OCI-LY3 (cell line): ENCODE results near the gene MPV17L2.

ENCODE experiments used
- H2AFZ ChIP-seq: fragments of 200-600, 300-600 bp; shearing (Covaris generic); 2 replicates; pipeline ENCODE4 v1.6.0; 2014; ENCODE audit warnings: antibody characterized with exemption, low read depth, low read length
- H3K27ac ChIP-seq: fragments of 200-600, 300-600 bp; sonication (generic); 2 replicates; pipeline ENCODE4 v1.5.1; 2014; ENCODE audit warnings: mild to moderate bottlenecking, low read length, moderate library complexity, mixed read lengths
- H3K27me3 ChIP-seq: fragments of 200-600, 300-600 bp; sonication (generic); 2 replicates; pipeline ENCODE4 v1.6.1; 2014; ENCODE audit warnings: low read depth, low read length, mixed read lengths
- H3K36me3 ChIP-seq: fragments of 200-600, 300-600 bp; sonication (generic); replicated peaks from 2 replicates; pipeline ENCODE3; 2014; ENCODE audit warnings: low read depth, low read length, mixed read lengths
- H3K4me1 ChIP-seq: fragments of 300-600, 200-600 bp; sonication (generic); 2 replicates; pipeline ENCODE4 v1.6.1; 2014; ENCODE audit warnings: low read length, mixed read lengths
- H3K4me2 ChIP-seq: fragments of 200-600, 300-600 bp; sonication (generic); 2 replicates; pipeline ENCODE4 v1.6.1; 2014; ENCODE audit warnings: low read length, mixed read lengths
- H3K4me3 ChIP-seq: fragments of 300-600, 200-600 bp; sonication (generic); 2 replicates; pipeline ENCODE4 v1.5.1; 2014; ENCODE audit warnings: antibody characterized with exemption, mild to moderate bottlenecking, low read length, moderate library complexity
- H3K79me2 ChIP-seq: fragments of 300-600, 200-600 bp; shearing (Covaris generic); 2 replicates; pipeline ENCODE4 v1.6.1; 2014; ENCODE audit warnings: mild to moderate bottlenecking, low read length, mixed read lengths
- H3K9ac ChIP-seq: fragments of 300-600, 200-600 bp; shearing (Covaris generic); 2 replicates; pipeline ENCODE4 v1.6.0; 2014; ENCODE audit warnings: mild to moderate bottlenecking, low read length, moderate library complexity
- H3K9me3 ChIP-seq: fragments of 200-600, 300-600 bp; shearing (Covaris generic); 2 replicates; pipeline ENCODE4 v1.6.1; 2014; ENCODE audit warnings: low read length, mixed read lengths; ENCODE audit not compliant: insufficient read depth
- H4K20me1 ChIP-seq: fragments of 200-600, 300-600 bp; sonication (generic); 2 replicates; pipeline ENCODE4 v1.6.1; 2016; ENCODE audit warnings: low read length, mixed read lengths; ENCODE audit not compliant: insufficient read depth
- EZH2phosphoT487 ChIP-seq: fragments of 200-600 bp; shearing (Covaris generic); IDR thresholded peaks from 2 replicates; pipeline ENCODE4 v1.6.1; 2018; ENCODE audit warnings: antibody characterized with exemption, mixed run types, low read depth
- TF ChIP-seq, protein P1 (sequence below): fragments of 200-600, 300-600 bp; sonication (generic); IDR thresholded peaks from 2 replicates; pipeline ENCODE4 v1.5.1; 2014; ENCODE audit warnings: antibody characterized with exemption, low read length, low read depth

MPV17L2 gene

DNA sequence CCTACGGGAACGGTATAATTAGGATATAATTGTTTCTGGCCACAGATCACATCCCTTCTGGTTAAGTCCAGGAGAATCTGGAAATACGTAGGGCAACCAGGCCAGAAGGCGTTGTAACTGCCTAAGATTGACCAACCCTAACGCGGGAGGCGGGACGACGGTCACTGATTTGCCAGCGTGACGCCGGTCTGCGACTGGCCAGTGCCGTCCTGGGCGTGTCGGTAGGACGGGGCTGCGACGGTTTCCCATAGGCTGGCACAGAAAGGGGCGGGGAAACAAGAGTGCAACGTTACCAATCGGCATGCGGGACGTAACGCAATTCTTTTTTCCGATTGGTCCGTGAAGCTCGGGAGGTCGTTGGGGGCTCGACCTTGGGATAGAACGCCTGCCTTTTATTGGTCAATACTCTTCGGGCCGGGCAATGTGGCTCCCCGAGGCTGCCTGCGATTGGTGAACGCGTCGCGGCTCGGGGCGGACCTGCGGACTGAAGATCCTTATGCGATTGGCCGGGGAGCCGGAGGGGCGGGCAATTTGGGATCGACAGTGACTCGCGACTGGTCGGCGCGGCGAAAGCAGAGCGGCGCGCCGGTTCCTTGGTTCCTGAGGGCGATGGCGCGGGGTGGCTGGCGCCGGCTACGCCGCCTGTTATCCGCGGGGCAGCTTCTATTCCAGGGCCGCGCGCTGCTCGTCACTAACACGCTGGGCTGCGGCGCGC is at the start of gene MPV17L2:
MPV17L2 (plus strand) TSS at position 546 of the 715 bp plus-strand sequence; CDS start at position 610, 64 bp downstream.
- Histone ChIP-seq H4K20me1 (no peaks in the 10 kb centered on the region; the same call in 1 of the 2 replicates), H3K27ac (peak within 1 kb of the TSS; percentile 87), H3K9ac (peak within 1 kb of the TSS; percentile 77), H3K4me2 (peak within 1 kb of the TSS; percentile 90), H2AFZ (0 out of 2 replicates have a peak within 1 kb of the TSS, but pooled peaks have one; percentile 13), H3K4me3 (peak within 1 kb of the TSS; percentile 87), H3K27me3 (no peaks in the 10 kb centered on the region), H3K36me3 (peaks cover 3% of the 10 kb centered on the region), H3K9me3 (no peaks in the 10 kb centered on the region), H3K79me2 (peaks cover 12% of the 10 kb centered on the region), H3K4me1 (peaks cover 20% of the 10 kb centered on the region)
- no peak for TF ChIP-seq EZH2phosphoT487
- TF ChIP-seq, protein P1, sequence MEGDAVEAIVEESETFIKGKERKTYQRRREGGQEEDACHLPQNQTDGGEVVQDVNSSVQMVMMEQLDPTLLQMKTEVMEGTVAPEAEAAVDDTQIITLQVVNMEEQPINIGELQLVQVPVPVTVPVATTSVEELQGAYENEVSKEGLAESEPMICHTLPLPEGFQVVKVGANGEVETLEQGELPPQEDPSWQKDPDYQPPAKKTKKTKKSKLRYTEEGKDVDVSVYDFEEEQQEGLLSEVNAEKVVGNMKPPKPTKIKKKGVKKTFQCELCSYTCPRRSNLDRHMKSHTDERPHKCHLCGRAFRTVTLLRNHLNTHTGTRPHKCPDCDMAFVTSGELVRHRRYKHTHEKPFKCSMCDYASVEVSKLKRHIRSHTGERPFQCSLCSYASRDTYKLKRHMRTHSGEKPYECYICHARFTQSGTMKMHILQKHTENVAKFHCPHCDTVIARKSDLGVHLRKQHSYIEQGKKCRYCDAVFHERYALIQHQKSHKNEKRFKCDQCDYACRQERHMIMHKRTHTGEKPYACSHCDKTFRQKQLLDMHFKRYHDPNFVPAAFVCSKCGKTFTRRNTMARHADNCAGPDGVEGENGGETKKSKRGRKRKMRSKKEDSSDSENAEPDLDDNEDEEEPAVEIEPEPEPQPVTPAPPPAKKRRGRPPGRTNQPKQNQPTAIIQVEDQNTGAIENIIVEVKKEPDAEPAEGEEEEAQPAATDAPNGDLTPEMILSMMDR = no peak

DNA sequence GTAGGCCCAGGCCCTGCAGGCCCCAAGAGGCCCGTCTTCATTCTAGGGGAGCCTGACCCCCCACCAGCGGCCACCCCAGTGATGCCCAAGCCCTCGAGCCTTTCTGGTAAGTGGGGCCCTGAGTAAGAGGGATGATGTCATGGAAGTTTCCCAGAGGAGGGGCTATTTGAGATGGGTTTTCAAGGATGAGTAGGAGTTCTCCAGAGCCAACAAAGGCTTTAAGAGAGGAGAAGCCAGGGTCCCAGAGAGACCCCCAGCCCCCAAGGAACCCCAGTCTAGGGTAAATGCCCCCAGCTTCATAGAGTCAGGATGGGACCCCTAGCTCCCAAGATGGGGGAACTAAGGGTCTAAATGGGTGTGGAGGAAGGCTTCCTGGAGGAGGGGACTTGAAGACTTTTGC is 49.1 kb upstream of the MPV17L2 start:
- no peaks in the 10 kb centered on the region for H3K4me1 ChIP-seq
- no peaks in the 10 kb centered on the region for H3K79me2 ChIP-seq
- no peak overlapping the region for H2AFZ ChIP-seq
- no peak overlapping the region for H3K27ac ChIP-seq
- no peaks in the 10 kb centered on the region for H4K20me1 ChIP-seq
- H3K4me3 ChIP-seq = no peak overlapping the region
- TF ChIP-seq EZH2phosphoT487 = no peak
- TF ChIP-seq, protein P1 = no peak
- no peak overlapping the region for H3K4me2 ChIP-seq
- no peaks in the 10 kb centered on the region for H3K27me3 ChIP-seq
- no peak overlapping the region for H3K9ac ChIP-seq
- no peaks in the 10 kb centered on the region for H3K9me3 ChIP-seq
- peaks cover 55% of the 10 kb centered on the region for H3K36me3 ChIP-seq

DNA sequence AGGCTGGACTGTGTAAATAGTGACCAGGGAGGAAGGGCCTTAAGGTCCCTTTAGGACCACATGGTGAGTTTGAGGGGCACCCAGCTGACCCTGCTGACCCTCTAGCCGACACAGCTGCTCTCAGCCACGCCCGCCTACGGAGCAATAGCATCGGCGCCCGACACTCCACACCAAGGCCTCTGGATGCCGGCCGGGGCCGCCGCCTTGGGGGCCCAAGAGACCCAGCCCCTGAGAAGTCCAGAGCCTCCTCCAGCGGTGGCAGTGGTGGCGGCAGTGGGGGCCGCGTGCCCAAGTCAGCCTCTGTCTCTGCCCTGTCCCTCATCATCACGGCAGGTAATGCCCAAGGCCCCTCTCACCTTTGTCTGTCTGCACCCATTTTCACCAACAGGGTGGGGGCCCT is 48.7 kb upstream of the MPV17L2 start:
- H3K4me1 ChIP-seq = no peaks in the 10 kb centered on the region
- H3K27me3 ChIP-seq = no peaks in the 10 kb centered on the region
- no peak overlapping the region for H3K4me2 ChIP-seq
- no peaks in the 10 kb centered on the region for H3K9me3 ChIP-seq
- peaks cover 53% of the 10 kb centered on the region for H3K36me3 ChIP-seq
- no peak overlapping the region for H3K9ac ChIP-seq
- no peak overlapping the region for H3K27ac ChIP-seq
- H4K20me1 ChIP-seq = no peaks in the 10 kb centered on the region
- H3K79me2 ChIP-seq = no peaks in the 10 kb centered on the region
- TF ChIP-seq, protein P1 = no peak
- TF ChIP-seq EZH2phosphoT487 = no peak
- no peak overlapping the region for H3K4me3 ChIP-seq
- no peak overlapping the region for H2AFZ ChIP-seq

DNA sequence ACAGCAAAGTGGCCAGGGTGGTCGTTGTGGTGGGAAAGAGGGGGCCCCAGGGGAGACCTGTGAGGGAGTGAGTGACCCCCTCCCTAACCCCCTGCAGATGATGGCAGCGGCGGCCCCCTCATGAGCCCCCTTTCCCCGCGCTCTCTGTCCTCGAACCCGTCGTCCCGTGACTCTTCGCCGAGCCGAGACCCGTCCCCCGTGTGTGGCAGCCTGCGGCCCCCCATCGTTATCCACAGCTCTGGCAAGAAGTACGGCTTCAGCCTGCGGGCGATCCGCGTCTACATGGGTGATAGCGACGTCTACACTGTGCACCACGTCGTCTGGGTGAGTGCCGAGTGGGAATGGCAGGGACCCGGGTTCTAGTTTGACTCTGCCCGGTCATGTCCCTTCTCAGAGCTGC is 48.1 kb upstream of the MPV17L2 start:
- Histone ChIP-seq H3K4me2 (no peak overlapping the region), H3K4me1 (no peaks in the 10 kb centered on the region)
- TF ChIP-seq EZH2phosphoT487 = no peak
- TF ChIP-seq, protein P1 = no peak

More for the DNA sequence above, 48.1 kb upstream of the MPV17L2 start:
- Histone ChIP-seq H3K27me3 (no peaks in the 10 kb centered on the region), H3K9ac (no peak overlapping the region), H2AFZ (no peak overlapping the region), H3K4me3 (no peak overlapping the region), H3K79me2 (no peaks in the 10 kb centered on the region), H3K27ac (no peak overlapping the region), H3K9me3 (no peaks in the 10 kb centered on the region), H3K36me3 (peaks cover 56% of the 10 kb centered on the region), H4K20me1 (no peaks in the 10 kb centered on the region)
